Measurements from ENCODE around the gene MAN2A2.

GRCh38 chr15:90902040-90902839, 862 bp upstream of the MAN2A2 start:
- peak; percentile 75 to 80 (median 79) for TF ChIP-seq CTCF (IDR thresholded peaks at IDR 0.05)
- no peak for TF ChIP-seq EP300 (IDR thresholded peaks at IDR 0.05)

Measured in esophagus muscularis mucosa (tissue), 3 donors.